GM12872 (cell line): ENCODE results near the gene HPX.

Source experiments
- CTCF ChIP-seq: IDR thresholded peaks from 3 replicates; pipeline ENCODE4 v1.5.1; 2011; ENCODE audit warnings: low read depth, mild to moderate bottlenecking, low read length, moderate library complexity; ENCODE audit not compliant: insufficient read depth

The HPX gene

GRCh38 chr11:6385046-6385777 lies 55.6 kb downstream of the HPX start:
- no peak for TF ChIP-seq CTCF
